HG03520 (cell line): ENCODE measurements around the gene NAA35.
"Not testable (repeated sequence)": the region's sequence is repeated elsewhere in the genome, so short reads cannot be mapped to it uniquely, and the experiment has no call there.

ENCODE experiments used
- ATAC-seq: cut with Tn5 transposase; IDR thresholded peaks from one replicate; pipeline ENCODE4 v1.9.1; 2021; ENCODE audit warnings: mild to moderate bottlenecking, moderate library complexity; ENCODE audit not compliant: unreplicated experiment

NAA35 gene

GRCh38 chr9:86022687-86023266 lies 81.8 kb downstream of the NAA35 start:
- ATAC-seq: no peak

DNA sequence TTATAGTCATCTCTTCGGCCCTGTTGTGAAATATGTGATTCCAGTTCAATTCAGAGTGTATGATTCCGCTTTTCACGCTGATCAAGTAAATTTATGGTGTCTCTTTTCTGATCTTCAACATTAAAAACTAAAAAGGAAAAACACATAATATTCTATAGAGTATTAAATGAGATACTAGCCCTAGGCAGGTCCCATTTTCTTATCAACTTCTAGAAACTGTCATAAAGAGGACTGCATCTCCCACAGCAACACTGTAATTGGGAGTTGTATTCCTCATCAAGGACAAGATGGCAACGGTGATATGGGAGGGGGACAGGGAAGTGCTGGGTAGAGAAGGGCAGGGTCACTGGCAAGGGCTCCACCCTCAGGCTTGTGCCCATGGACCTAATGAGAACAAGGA lies 86.8 kb downstream of the NAA35 start:
- no peak for ATAC-seq

GRCh38 chr9:86034863-86035734 lies 94.2 kb downstream of the NAA35 start:
- ATAC-seq: no peak

GRCh38 chr9:86035827-86036440 lies 95.0 kb downstream of the NAA35 start:
- ATAC-seq: no peak

DNA sequence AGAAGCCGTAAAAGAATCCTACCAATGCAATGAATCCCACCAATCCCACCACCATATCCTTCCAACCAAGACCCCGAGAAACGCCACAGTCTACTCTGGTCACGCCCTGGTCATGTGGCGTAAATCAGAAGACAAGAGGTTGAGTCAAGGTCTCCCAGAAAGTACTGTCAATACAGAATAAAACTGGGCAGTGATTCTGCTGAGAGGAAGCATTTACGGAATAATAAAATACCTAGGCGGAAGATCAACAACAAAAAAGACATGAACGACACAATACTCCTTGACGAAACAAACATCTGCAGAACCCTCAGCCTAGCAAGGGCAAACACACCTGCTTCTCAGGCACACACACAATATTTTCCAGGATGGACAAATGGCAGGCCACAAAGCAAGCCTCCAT lies 95.6 kb downstream of the NAA35 start:
- ATAC-seq: no peak

DNA sequence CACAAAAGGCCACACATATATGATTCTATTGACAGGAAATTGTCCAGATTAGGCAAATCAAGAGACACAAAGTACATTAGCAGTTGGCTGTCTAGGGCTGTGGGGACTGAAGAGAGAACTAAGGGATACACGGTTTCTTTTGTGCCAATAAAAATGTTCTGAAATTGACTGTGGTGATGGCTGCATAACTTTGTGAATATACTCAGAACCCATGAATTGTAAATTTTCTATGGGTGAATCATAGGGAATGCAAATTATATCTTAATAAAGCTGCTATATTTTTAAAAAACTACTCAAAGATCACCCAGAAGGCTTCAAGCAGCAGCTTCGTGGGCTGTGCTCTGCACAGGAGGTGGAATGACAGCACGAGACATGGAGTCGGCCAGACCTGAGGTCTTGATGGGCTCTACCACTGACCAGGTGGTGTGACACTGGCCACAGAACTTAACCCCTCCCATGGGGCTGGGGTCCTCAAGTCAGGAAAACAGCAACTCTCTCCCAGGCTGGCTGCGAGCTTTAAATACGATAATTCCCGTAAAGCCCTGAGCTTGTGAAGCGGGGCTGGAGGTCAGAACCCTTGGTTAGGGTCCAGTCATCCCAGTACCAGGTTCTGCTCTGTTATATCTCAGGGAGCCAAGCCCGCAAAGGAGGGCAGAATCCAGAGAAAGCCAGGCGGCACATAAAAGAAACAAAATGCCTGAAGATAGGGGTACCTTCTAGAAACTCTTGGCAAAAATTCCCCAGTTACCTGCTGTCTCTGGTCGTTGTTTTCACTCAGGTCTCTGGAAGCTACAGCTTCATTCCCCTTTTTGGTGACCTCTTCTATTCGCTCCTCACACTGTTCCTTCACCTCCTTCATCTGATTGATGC lies 99.3 kb downstream of the NAA35 start:
- no peak for ATAC-seq

DNA sequence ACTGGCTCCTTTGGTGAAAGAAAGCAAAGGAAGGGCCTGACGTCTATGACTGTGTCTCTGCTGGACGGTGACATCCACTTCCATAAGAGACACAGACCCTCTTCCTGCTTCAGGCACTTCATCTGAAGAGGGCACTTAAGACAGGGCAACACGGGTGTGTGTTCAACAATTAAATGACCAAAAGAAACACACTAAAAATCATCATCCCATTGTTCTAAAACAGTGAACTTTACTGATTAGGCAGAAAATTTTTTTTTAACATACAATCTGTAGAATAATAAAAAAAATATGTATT lies 99.9 kb downstream of the NAA35 start:
- ATAC-seq: no peak

GRCh38 chr9:86041311-86041741 lies 100.4 kb downstream of the NAA35 start:
- ATAC-seq: no peak

- no peak for ATAC-seq
Measured at GRCh38 chr9:86042199-86042978, 101.4 kb downstream of the NAA35 start.

GRCh38 chr9:86043586-86043985 lies 102.6 kb downstream of the NAA35 start:
- no peak for ATAC-seq

DNA sequence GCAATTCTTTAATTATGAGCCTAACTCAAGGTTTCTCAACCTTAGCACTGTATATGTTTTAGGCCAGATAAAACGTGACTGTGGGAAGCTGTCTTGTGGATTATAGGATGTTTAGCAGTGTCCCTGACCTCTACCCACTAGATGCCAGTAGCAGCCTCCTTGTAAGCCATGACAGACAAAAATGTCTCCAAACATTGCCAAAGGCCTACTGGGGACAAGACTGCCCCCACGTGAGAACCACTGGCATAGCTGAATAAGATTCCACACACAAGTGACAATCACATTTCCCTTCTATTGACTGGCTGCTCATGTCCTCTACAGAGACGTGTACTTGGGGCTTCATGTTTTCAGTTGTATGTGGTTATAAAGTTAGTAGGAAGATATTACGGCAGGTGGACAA lies 103.1 kb downstream of the NAA35 start:
- ATAC-seq: no peak

GRCh38 chr9:86045654-86046053 lies 104.7 kb downstream of the NAA35 start:
- no peak for ATAC-seq

- no peak for ATAC-seq
Measured at GRCh38 chr9:86046071-86046636, 105.2 kb downstream of the NAA35 start.

DNA sequence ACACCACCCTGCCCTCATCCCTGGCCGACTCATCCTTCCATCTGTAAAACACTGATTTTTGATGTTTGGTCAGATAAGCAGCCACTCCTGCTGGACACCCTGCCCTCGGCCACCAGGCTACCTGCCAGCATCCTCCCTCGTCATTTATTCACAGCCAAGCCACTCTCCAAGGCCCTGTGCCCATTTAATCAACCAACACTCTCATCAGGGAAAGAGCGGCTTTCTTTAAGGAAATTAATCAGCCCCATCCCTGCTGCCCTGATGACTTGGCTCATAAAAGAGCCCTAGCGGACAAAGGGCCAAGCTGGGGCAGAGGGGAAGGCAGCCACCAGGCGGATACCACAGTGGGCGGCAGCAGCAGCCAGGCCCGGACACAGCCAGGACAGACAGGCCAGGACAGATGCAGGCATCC lies 106.0 kb downstream of the NAA35 start:
- ATAC-seq: no peak

- ATAC-seq: no peak
Measured at GRCh38 chr9:86047361-86047760, 106.4 kb downstream of the NAA35 start.

DNA sequence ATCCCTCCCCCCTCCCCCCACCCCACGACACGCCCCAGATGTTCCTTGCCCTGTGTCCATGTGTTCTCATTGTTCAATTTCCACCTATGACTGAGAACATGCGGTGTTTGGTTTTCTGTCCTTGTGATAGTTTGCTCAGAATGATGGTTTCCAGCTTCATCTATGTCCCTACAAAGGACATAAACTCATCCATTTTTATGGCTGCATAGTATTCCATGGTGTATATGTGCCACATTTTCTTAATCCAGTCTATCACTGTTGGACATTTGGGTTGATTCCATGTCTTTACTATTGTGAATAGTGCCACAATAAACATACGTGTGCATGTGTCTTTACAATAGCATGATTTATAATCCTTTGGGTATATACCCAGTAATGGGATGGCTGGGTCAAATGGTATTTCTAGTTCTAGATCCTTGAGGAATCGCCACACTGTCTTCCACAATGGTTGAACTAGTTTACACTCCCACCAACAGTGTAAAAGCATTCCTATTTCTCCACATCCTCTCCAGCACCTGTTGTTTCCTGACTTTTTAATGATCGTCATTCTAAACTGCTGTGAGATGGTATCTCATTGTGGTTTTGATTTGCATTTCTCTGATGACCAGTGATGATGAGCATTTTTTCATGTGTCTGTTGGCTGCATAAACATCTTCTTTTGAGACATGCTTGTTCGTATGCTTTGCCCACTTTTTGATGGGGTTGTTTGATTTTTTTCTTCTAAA lies 107.2 kb downstream of the NAA35 start:
- not testable (repeated sequence) for ATAC-seq

- ATAC-seq: no peak
Measured at GRCh38 chr9:86052556-86053468, 111.9 kb downstream of the NAA35 start.

DNA sequence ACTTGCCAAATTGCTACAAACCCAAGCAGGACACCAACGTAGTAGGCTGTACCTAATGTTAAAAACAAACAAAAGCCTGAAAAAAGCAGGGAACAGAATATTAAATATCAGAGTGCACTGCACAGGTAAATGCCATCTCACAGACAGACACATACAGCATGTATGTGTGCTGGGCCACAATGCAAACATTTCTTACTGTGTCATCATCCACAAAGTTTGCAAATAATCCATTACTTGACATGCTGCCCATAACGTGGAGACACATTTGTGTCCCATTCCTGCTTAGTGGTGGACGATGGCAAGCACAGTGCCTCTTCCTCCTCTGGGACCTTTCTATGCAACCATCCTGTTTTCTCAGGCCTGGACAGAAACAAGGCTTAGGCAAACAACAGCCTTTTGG lies 113.7 kb downstream of the NAA35 start:
- ATAC-seq: no peak
